Measurements from ENCODE around the gene RPIA.

- TF ChIP-seq CTCF (IDR thresholded peaks at IDR 0.05) (no peak), POLR2A (IDR thresholded peaks at IDR 0.05) (no peak), EP300 (IDR thresholded peaks at IDR 0.05) (no peak)
Observed at GRCh38 chr2:88755836-88756235, 64.4 kb downstream of the RPIA start.
